Endodermal cell (in vitro differentiated cells): ENCODE results near the gene ZNF282. TPM values are rescaled to one million over a fixed set of nuclear protein-coding genes. Genes with fewer than 3 reads are reported as not detected.

Experiments used
- DNase-seq: peaks from one replicate; pipeline ENCODE4 v3.0.0-alpha.2; 2017
- H3K27ac ChIP-seq: 2 replicates; pipeline ENCODE4 v1.5.1; 2013; ENCODE audit warnings: mild to moderate bottlenecking, low read depth, low read length, moderate library complexity
- H3K27me3 ChIP-seq: 2 replicates; pipeline ENCODE4 v1.6.1; 2013; ENCODE audit warnings: mild to moderate bottlenecking, low read length, moderate library complexity; ENCODE audit not compliant: insufficient read depth, control insufficient read depth, poor library complexity, severe bottlenecking
- H3K36me3 ChIP-seq: 2 replicates; pipeline ENCODE4 v1.7.0; 2013; ENCODE audit warnings: mild to moderate bottlenecking, low read length, moderate library complexity; ENCODE audit not compliant: control insufficient read depth, insufficient read depth
- H3K4me1 ChIP-seq: one replicate; pipeline ENCODE4 v1.7.0; 2013; ENCODE audit warnings: low read length; ENCODE audit not compliant: control insufficient read depth, insufficient read depth
- H3K4me3 ChIP-seq: 2 replicates; pipeline ENCODE4 v1.5.1; 2013; ENCODE audit warnings: mild to moderate bottlenecking, low read length, moderate library complexity
- H3K9ac ChIP-seq: 2 replicates; pipeline ENCODE4 v1.6.1; 2013; ENCODE audit warnings: mild to moderate bottlenecking, low read length, moderate library complexity; ENCODE audit not compliant: poor library complexity, severe bottlenecking; ENCODE audit errors: extremely low read depth
- H3K9me3 ChIP-seq: 2 replicates; pipeline ENCODE4 v1.6.1; 2013; ENCODE audit warnings: mild to moderate bottlenecking, low read length, moderate library complexity; ENCODE audit not compliant: control insufficient read depth
- H3K27ac Mint-ChIP-seq: 2 replicates; pipeline ENCODE4 v1.8.0; 2020; ENCODE audit warnings: mixed read lengths
- H3K27me3 Mint-ChIP-seq: 2 replicates; pipeline ENCODE4 v1.8.0; 2021; ENCODE audit warnings: mild to moderate bottlenecking, mixed read lengths; ENCODE audit not compliant: insufficient read depth
- H3K36me3 Mint-ChIP-seq: 2 replicates; pipeline ENCODE4 v1.8.0; 2020; ENCODE audit warnings: low read depth, mixed read lengths
- H3K4me1 Mint-ChIP-seq: 2 replicates; pipeline ENCODE4 v1.8.0; 2020; ENCODE audit warnings: mixed read lengths
- H3K4me3 Mint-ChIP-seq: 2 replicates; pipeline ENCODE4 v1.8.0; 2020; ENCODE audit warnings: mild to moderate bottlenecking, moderate library complexity, mixed read lengths
- H3K9me3 Mint-ChIP-seq: 2 replicates; pipeline ENCODE4 v1.8.0; 2020; ENCODE audit warnings: mild to moderate bottlenecking, mixed read lengths
- CTCF ChIP-seq: fragments of 200-600 bp; sonication (generic); conservative IDR thresholded peaks from 2 replicates; pipeline ENCODE4 v1.5.0; 2021; ENCODE audit warnings: antibody characterized with exemption, mild to moderate bottlenecking
- WGBS, 2 experiments: methylation state at CpG; one replicate each; pipeline versions ENCODE4 v1.1.5 to v1.1.7; 2013; ENCODE audit warnings: missing lambda C conversion rate in 2 of 2, mixed read lengths in 1 of 2; ENCODE audit not compliant: insufficient coverage in 1 of 2, insufficient read length in 1 of 2; 5-methylcytosine and 5-hydroxymethylcytosine counted together
- total RNA-seq, 2 donors: library from RNA; stranded (reverse); fragmentation: NEBNext Ultra II Directional in 1 of 2; extraction: Animal tissue kit (Norgen Biotek cat#: 25700) in 1 of 2; gene quantifications; 2 replicates in 1 of 2; 3 replicates in 1 of 2; pipeline ENCODE4 v1.2.1, GENCODE V29; 2021

ZNF282 gene
- total RNA-seq, 2 donors from 2014 or later = 28.8 to 29.8 TPM

- no peak overlapping the region for H3K4me3 Mint-ChIP-seq
- H3K4me1 Mint-ChIP-seq = peaks cover 4% of the 10 kb centered on the region
- no peaks in the 10 kb centered on the region for H3K27me3 ChIP-seq
- 92 to 100% methylated on average over 2 of the region's 2 CpGs for WGBS, 2 experiments
- no peak for DNase-seq
- H3K4me1 ChIP-seq = no peaks in the 10 kb centered on the region
- peak overlapping the region; percentile 17 for H3K27ac Mint-ChIP-seq
- no peaks in the 10 kb centered on the region for H3K27me3 Mint-ChIP-seq
- no peak overlapping the region for H3K9ac ChIP-seq
- TF ChIP-seq CTCF = no peak
- H3K4me3 ChIP-seq = no peak overlapping the region
- no peaks in the 10 kb centered on the region for H3K9me3 Mint-ChIP-seq
- H3K36me3 ChIP-seq = peaks cover 82% of the 10 kb centered on the region
- no peak overlapping the region for H3K27ac ChIP-seq
- peaks cover 88% of the 10 kb centered on the region for H3K36me3 Mint-ChIP-seq
- H3K9me3 ChIP-seq = no peaks in the 10 kb centered on the region
Observed at GRCh38 chr7:149216402-149216801, 21.1 kb downstream of the ZNF282 start.

GRCh38 chr7:149217570-149217969 is 22.2 kb downstream of the ZNF282 start:
- H3K27ac ChIP-seq = no peak overlapping the region
- peaks cover 89% of the 10 kb centered on the region for H3K36me3 Mint-ChIP-seq
- H3K27me3 ChIP-seq = no peaks in the 10 kb centered on the region
- H3K4me3 ChIP-seq = no peak overlapping the region
- peaks cover 4% of the 10 kb centered on the region for H3K4me1 Mint-ChIP-seq
- no peaks in the 10 kb centered on the region for H3K9me3 ChIP-seq
- no peaks in the 10 kb centered on the region for H3K27me3 Mint-ChIP-seq
- H3K4me3 Mint-ChIP-seq = no peak overlapping the region
- no peak for DNase-seq
- no peaks in the 10 kb centered on the region for H3K9me3 Mint-ChIP-seq
- no peak for TF ChIP-seq CTCF
- no peaks in the 10 kb centered on the region for H3K4me1 ChIP-seq
- H3K9ac ChIP-seq = no peak overlapping the region
- peaks cover 74% of the 10 kb centered on the region for H3K36me3 ChIP-seq
- H3K27ac Mint-ChIP-seq = no peak overlapping the region
- 96 to 97% methylated on average over 5 to 6 of the region's 6 CpGs for WGBS, 2 experiments

GRCh38 chr7:149218469-149219420 is 23.4 kb downstream of the ZNF282 start:
- H3K36me3 Mint-ChIP-seq = peaks cover 84% of the 10 kb centered on the region
- H3K9me3 Mint-ChIP-seq = no peaks in the 10 kb centered on the region
- no peak overlapping the region for H3K27ac ChIP-seq
- no peak for TF ChIP-seq CTCF
- peaks cover 4% of the 10 kb centered on the region for H3K4me1 Mint-ChIP-seq
- DNase-seq = no peak
- H3K4me3 Mint-ChIP-seq = no peak overlapping the region
- H3K36me3 ChIP-seq = peaks cover 62% of the 10 kb centered on the region
- peak overlapping the region; percentile 64 for H3K27ac Mint-ChIP-seq
- no peaks in the 10 kb centered on the region for H3K27me3 Mint-ChIP-seq
- H3K9ac ChIP-seq = no peak overlapping the region
- no peak overlapping the region for H3K4me3 ChIP-seq
- H3K27me3 ChIP-seq = no peaks in the 10 kb centered on the region
- H3K9me3 ChIP-seq = no peaks in the 10 kb centered on the region
- H3K4me1 ChIP-seq = no peaks in the 10 kb centered on the region
- WGBS, 2 experiments = 88 to 90% methylated on average over 2 to 10 of the region's 10 CpGs
